ENCODE data around the gene MANBA. TPM values are rescaled to one million over a fixed set of nuclear protein-coding genes. Genes with fewer than 3 reads are reported as not detected.

The MANBA gene
- total and polyA plus RNA-seq, 2 of the 13 experiments (the other 11 are each of a cell fraction or from before 2014, with no cell fraction given) = 11.7 to 33.3 TPM

DNA sequence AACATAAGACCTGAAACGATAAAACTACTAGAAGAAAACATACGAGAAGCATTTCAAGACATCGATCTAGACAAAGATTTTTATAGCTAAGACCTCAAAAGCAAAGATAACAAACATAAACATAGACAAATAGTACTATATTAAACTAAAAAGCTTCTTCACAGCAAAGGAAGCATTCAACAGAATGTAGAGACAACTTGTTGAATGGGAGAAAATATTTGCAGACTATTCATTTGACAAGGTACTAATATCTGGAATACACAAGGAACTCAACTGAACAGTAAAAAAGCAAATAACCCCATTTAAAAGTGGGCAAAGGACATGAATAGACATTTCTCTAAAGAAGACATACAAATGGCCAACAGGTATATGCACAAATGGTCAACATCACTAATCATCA lies 49.8 kb downstream of the MANBA start:
- DNase-seq (ENCODE audit: low spot score) (no peak), FAIRE-seq (no peak), ATAC-seq (no peak)
- peaks cover 29% of the 10 kb centered on the region for H3K4me1 ChIP-seq (ENCODE audit: insufficient read depth, low read length)
- BruUV-seq (replicated peaks) = no TSS peak
- no peaks in the 10 kb centered on the region for H3K79me2 ChIP-seq (ENCODE audit: insufficient read depth, low read length)
- H3K9me3 ChIP-seq (ENCODE audit: low read length) = no peaks in the 10 kb centered on the region
- H3K4me3 ChIP-seq (replicated peaks in 1 of 3; ENCODE audit: insufficient read depth in 1 of 3, low read depth in 2 of 3, low read length in 3 of 3) = no peak overlapping the region
- H4K20me1 ChIP-seq (ENCODE audit: insufficient read depth, low read length) = no peaks in the 10 kb centered on the region
- H2AFZ ChIP-seq (ENCODE audit: low read length) = no peak overlapping the region
- H3K9ac ChIP-seq (ENCODE audit: insufficient read depth, low read depth, low read length) = no peak overlapping the region
- intact Hi-C loops (cut with micrococcal nuclease; ENCODE audit: unreplicated experiment) = loop anchor here (10.0 kb wide), 2 partner anchors 86 to 266 kb away; no protein-coding TSS in a partner anchor
- no peak overlapping the region for H3K27ac ChIP-seq (ENCODE audit: extremely low read length, insufficient read depth, low read length)
- WGBS (ENCODE audit: low lambda C conversion rate) = 94% methylated on average over 3 of the region's 3 CpGs
- no peaks in the 10 kb centered on the region; a peak in 1 of 5 replicates for H3K36me3 ChIP-seq (replicated peaks in 1 of 2; ENCODE audit: control insufficient read depth in 1 of 2, insufficient read depth in 2 of 2, low read length in 2 of 2)
- in situ Hi-C loops (cut with HindIII; ENCODE audit: extremely low pct_ligation_motif_present, low pct_unique_long_range_greater_than_20kb) = no loop called here
- CTCF ChIA-PET (ENCODE audit: low intra/inter-chr PET ratio, low total read pairs) = no interaction called here
- H3K4me2 ChIP-seq (ENCODE audit: low read depth, low read length) = no peak overlapping the region
- no peaks in the 10 kb centered on the region; a peak in 1 of 5 replicates for H3K27me3 ChIP-seq (ENCODE audit: control insufficient read depth in 1 of 2, insufficient read depth in 2 of 2, low read length in 2 of 2)
- TF ChIP-seq, protein P1, sequence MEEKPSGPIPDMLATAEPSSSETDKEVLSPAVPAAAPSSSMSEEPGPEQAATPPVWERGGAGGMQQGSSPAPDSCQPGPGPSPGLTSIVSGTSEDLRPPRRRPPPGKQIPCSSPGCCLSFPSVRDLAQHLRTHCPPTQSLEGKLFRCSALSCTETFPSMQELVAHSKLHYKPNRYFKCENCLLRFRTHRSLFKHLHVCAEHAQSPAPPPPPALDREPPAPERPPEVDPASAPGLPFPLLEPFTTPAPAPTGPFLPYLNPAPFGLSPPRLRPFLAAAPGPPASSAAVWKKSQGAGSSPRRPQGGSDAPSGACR (CRISPR knock-in tag; IDR thresholded peaks at IDR 0.05) = no peak
- TF ChIP-seq ZFP36L2 (CRISPR knock-in tag; IDR thresholded peaks at IDR 0.05) (no peak), ZNF572 (CRISPR knock-in tag; IDR thresholded peaks at IDR 0.05) (no peak), SETDB1 (CRISPR knock-in tag; IDR thresholded peaks at IDR 0.05; ENCODE audit: borderline replicate concordance) (no peak), IKZF4 (CRISPR knock-in tag; IDR thresholded peaks at IDR 0.05; ENCODE audit: borderline replicate concordance, low read depth, not compliant biosample characterization) (no peak), REXO4 (CRISPR knock-in tag; IDR thresholded peaks at IDR 0.05; ENCODE audit: borderline replicate concordance) (no peak), ZNF138 (CRISPR knock-in tag; IDR thresholded peaks at IDR 0.05; ENCODE audit: low read depth) (no peak), KDM5A (IDR thresholded peaks at IDR 0.05; ENCODE audit: borderline replicate concordance, low read length) (no peak), SMC3 (IDR thresholded peaks at IDR 0.05; ENCODE audit: low read length) (no peak), YEATS2 (CRISPR knock-in tag; IDR thresholded peaks at IDR 0.05; ENCODE audit: borderline replicate concordance) (no peak), TBX3 (IDR thresholded peaks at IDR 0.05; ENCODE audit: borderline replicate concordance) (no peak), ZNF644 (CRISPR knock-in tag; IDR thresholded peaks at IDR 0.05; ENCODE audit: low read depth) (no peak)
- TF ChIP-seq, protein P2, sequence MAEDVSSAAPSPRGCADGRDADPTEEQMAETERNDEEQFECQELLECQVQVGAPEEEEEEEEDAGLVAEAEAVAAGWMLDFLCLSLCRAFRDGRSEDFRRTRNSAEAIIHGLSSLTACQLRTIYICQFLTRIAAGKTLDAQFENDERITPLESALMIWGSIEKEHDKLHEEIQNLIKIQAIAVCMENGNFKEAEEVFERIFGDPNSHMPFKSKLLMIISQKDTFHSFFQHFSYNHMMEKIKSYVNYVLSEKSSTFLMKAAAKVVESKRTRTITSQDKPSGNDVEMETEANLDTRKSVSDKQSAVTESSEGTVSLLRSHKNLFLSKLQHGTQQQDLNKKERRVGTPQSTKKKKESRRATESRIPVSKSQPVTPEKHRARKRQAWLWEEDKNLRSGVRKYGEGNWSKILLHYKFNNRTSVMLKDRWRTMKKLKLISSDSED (CRISPR knock-in tag; IDR thresholded peaks at IDR 0.05) = no peak
- TF ChIP-seq, protein P3, sequence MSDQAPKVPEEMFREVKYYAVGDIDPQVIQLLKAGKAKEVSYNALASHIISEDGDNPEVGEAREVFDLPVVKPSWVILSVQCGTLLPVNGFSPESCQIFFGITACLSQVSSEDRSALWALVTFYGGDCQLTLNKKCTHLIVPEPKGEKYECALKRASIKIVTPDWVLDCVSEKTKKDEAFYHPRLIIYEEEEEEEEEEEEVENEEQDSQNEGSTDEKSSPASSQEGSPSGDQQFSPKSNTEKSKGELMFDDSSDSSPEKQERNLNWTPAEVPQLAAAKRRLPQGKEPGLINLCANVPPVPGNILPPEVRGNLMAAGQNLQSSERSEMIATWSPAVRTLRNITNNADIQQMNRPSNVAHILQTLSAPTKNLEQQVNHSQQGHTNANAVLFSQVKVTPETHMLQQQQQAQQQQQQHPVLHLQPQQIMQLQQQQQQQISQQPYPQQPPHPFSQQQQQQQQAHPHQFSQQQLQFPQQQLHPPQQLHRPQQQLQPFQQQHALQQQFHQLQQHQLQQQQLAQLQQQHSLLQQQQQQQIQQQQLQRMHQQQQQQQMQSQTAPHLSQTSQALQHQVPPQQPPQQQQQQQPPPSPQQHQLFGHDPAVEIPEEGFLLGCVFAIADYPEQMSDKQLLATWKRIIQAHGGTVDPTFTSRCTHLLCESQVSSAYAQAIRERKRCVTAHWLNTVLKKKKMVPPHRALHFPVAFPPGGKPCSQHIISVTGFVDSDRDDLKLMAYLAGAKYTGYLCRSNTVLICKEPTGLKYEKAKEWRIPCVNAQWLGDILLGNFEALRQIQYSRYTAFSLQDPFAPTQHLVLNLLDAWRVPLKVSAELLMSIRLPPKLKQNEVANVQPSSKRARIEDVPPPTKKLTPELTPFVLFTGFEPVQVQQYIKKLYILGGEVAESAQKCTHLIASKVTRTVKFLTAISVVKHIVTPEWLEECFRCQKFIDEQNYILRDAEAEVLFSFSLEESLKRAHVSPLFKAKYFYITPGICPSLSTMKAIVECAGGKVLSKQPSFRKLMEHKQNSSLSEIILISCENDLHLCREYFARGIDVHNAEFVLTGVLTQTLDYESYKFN (CRISPR knock-in tag; conservative IDR thresholded peaks at IDR 0.05) = no peak
- TF ChIP-seq, protein P4, sequence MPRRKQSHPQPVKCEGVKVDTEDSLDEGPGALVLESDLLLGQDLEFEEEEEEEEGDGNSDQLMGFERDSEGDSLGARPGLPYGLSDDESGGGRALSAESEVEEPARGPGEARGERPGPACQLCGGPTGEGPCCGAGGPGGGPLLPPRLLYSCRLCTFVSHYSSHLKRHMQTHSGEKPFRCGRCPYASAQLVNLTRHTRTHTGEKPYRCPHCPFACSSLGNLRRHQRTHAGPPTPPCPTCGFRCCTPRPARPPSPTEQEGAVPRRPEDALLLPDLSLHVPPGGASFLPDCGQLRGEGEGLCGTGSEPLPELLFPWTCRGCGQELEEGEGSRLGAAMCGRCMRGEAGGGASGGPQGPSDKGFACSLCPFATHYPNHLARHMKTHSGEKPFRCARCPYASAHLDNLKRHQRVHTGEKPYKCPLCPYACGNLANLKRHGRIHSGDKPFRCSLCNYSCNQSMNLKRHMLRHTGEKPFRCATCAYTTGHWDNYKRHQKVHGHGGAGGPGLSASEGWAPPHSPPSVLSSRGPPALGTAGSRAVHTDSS (CRISPR knock-in tag; conservative IDR thresholded peaks at IDR 0.05) = no peak
- TF ChIP-seq, protein P5, sequence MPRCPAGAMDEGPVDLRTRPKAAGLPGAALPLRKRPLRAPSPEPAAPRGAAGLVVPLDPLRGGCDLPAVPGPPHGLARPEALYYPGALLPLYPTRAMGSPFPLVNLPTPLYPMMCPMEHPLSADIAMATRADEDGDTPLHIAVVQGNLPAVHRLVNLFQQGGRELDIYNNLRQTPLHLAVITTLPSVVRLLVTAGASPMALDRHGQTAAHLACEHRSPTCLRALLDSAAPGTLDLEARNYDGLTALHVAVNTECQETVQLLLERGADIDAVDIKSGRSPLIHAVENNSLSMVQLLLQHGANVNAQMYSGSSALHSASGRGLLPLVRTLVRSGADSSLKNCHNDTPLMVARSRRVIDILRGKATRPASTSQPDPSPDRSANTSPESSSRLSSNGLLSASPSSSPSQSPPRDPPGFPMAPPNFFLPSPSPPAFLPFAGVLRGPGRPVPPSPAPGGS (CRISPR knock-in tag; IDR thresholded peaks at IDR 0.05) = no peak
- POLR2A ChIA-PET = no interaction called here
